GM18867 (cell line): Measurements from ENCODE around the gene MPDZ.
"Not testable (repeated sequence)": the region's sequence is repeated elsewhere in the genome, so short reads cannot be mapped to it uniquely, and the experiment has no call there.

Experiments
- ATAC-seq: cut with Tn5 transposase; IDR thresholded peaks from one replicate; pipeline ENCODE4 v1.9.1; 2021; ENCODE audit warnings: mild to moderate bottlenecking, moderate library complexity; ENCODE audit not compliant: unreplicated experiment

The MPDZ gene

DNA sequence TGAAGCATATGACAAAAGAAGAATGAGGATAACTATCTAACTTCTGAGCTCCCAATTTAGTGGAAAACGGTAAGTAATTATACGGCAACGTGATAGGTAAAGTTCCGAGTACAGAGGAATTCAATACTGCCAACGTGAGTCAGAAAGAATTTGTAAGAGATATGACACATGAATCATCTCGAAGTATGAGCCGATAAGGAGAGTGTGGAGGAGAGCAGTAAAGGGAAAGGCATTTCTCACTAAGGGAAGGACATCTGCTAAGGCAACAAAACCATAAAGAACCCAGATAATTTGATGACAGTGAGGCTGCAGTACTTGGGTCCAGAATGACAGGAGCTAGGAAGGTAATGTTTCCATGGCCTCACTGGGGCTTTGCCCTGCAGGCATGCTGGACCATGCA lies 11.0 kb downstream of the MPDZ start:
- no peak for ATAC-seq

DNA sequence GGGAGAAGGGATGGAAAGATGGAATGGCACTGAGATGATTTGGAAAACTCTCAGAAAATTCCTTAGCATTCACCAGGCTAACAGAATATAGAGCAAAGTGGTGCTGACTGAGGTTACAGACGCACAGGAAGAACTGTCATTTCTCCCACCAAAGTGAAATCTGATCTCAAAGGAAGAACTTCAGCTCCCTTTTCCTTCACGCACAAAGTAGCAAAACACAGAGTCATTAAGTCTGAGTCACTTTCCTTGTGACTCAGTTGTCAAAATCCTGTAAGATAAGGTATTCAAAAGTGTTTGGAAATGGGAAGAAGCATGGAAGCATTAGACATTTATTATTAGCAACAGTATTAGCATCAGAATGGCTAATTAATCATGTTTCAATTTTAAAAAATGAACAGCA lies 11.7 kb downstream of the MPDZ start:
- no peak for ATAC-seq

DNA sequence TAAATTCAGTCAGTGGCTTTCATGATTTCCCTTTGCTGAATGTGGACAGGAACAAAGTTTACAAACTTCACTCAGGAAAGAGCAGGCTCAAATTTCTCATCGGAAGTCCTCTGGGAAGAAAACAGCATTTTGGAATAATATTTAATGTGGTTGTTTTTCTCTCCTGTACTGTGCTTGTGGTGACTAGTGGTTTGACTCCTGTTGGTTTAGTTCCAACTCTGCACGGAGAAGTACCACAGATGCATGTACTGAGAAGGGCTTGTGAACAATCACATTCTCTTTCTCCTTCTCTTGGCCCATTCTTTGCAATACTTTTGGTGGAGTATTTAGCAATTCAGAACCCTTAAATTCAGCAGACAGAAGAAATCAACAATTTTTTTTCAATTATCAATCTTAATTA lies 13.3 kb downstream of the MPDZ start:
- no peak for ATAC-seq

DNA sequence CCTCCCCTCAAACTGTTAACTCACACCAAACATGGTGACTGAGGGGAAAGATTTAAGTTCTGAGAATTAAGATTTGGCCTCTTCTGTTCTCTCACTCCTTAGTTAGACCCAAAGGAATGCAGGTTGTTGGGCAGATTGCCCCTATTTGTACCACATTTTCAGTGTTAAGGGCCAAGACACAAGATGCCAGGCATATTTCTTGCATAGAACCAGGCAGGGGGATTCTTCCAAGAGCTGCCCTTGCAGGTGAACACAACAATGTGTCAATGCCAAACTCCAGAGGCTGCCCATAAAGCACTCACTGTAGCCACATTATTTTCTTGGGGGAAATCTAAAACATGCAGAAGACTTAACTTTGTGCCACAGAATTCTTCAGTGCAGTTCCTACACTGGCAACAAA lies 14.7 kb downstream of the MPDZ start:
- no peak for ATAC-seq

DNA sequence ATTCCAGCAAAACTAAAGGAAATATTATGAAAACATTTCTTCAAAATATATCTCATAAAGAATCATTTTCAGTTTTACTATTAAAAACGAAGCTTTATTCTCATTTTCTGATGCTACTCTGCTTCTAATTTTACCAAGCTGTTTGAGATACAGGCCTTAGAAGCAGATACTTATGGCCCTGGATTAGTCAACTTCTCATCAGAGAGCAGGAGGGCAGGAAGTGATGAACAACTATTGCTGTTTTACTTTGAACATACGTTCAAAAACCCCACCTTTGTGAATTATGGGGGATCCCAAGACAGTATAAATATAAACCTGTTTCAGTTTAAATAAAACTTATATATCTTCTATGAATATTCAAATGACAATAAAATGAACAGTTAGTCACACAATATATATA lies 16.0 kb downstream of the MPDZ start:
- ATAC-seq, result no peak

DNA sequence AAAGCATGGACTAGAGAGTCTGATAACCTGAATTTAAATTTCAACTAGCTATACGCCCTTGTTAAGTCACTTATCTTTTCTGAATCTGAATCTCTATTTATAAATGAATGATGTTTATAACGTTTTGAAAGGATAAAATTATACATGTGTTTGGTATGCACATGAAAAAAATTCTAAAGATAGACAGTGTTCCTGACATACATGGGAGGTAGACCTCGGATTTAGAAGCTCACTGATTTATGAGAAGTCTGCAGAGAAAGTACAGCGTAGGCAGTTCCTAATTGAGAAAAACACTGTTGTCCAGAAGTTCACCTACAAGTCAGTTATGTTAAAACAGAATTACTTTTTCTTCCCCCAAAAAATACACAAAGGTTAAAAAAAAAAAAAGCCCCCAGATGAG lies 26.6 kb downstream of the MPDZ start:
- no peak for ATAC-seq

DNA sequence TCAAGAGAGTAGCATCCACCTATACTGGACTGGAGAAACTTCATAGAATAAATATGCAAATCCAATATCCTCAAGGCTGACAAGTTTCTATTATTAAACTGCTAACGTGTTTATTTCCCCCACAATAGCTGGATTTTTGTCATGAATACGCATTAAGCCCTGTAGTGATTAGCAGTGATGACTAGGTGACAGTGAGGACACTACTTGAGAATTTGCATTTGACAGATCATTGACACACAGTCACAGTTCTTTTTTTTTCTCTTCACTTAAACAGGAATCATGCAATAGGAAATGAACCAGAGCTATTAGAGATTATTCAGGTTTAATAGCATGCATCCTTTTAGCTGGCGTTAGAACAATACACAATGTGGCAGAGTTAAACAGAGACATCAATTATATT lies 35.3 kb downstream of the MPDZ start:
- no peak for ATAC-seq

DNA sequence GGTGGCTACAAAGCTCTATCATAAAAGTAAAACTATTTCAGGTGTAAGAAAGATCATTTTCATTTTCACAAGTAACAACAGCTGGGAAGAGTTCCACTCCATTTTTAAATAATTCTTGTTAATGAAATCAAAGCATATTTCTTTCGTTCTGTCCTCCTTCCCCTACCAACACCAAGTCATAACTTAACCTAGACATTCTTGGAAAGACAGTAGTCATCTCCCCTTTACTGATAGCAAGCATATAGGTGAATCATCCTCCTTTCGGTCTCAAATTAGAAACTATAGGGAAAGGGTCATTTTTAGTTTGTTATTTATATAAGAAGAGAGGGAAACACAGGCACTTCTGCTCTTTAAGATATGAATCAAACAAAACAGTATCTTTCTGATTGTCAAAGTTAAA lies 38.2 kb downstream of the MPDZ start:
- ATAC-seq, result no peak

DNA sequence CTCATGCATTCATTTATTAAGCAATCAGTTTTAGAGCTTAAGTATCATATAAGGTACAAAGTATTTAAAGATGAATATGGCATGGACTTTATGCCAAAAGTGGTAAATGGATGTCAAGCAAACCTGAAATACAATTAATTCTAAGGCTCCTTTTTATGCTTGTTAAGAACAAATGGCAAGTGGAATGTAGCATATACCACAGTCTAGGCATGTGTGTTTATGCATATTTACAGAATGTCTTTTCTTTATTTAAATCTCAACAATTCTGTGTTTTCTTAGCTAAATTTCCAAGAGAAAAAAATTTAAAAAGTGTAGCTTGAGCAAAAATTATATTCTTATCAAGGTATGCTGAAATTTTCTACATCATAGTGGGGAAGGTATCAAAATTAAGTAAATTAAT lies 39.8 kb downstream of the MPDZ start:
- ATAC-seq, result no peak

DNA sequence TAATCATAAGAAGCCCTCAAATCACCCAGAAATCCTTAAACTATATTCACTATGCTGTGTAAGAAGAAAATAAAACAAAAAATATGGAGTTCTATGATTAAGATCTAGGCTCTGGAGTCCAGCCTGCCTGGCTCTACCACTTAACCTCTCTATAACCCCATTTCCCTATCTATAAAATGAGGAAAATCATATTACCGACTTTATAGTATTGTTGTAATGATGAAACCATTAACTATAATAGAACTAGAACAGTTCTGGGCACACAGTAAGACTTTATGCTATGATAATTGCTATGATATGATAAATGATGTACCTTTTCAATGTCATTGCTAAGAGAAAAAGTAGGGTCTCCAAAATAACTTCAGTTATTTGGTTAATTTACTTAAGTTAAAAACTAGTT lies 40.3 kb downstream of the MPDZ start:
- ATAC-seq, result no peak

DNA sequence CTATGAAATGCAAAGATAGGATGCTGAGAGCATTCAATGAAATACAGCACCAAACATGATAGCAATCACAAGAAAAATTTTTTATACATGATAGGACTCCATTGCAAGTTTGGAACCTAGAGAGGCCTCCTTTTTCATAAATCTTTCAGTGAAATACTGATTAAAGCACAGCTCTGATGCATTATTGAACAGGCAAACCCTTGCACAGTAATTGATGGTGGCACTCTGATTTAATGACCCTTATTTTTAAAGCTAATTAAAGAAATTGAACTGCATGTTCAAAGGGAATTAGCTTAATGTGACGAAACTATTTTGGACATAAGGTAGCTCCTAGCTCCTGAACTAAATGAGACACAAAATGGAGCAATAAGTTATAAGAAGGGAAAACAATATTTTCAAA lies 44.6 kb downstream of the MPDZ start:
- ATAC-seq, result no peak

DNA sequence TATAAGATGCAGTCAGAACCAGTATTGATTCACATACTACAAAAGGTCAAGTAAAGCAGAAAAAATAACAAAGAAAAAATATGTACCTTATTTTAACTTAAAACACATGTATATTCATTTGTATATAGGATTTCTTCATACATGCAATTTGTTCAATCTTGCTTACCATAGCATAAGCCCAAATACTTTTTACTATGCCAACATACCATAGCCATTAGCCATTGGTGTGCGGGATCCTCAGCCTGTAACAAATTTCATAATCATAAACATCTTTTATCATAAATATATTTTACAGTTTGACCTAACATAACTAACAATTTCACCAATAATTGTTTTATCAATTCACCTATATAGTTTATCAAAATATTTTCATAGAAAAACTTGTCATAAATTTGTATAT lies 51.1 kb downstream of the MPDZ start:
- ATAC-seq, result no peak

DNA sequence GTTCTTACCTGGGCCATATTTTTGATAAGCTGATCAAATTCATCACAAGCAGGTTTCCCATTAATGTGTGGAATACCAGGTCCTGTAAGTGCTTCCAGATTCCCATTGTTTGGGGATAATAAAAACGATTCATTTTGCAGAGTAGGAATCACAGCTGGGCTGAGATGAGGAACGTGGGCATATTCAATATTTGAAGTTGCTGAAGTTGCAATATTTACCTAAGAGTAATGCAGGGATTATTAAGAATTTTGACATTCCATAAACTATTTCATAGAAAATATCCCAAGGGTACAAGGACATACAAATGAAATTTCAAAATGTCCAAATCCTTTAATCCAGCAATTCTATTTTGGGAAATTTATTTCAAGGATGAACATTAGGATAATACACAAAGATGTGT lies 55.1 kb downstream of the MPDZ start:
- ATAC-seq, result no peak

DNA sequence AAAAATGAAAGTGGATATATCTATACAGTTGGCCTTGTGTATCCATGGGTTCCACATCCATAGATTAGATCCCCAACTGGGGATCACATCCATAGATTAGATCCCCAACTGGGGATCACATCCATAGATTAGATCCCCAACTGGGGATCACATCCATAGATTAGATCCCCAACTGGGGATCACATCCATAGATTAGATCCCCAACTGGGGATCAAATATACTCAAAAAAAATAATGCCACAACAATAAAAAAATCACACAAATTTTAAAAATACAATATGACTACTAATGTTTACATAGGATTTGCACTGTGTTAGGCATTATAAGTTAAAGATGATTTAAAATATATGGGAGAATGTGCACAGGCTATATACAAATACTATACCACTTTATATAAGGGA lies 56.8 kb downstream of the MPDZ start:
- ATAC-seq, result not testable (repeated sequence)

DNA sequence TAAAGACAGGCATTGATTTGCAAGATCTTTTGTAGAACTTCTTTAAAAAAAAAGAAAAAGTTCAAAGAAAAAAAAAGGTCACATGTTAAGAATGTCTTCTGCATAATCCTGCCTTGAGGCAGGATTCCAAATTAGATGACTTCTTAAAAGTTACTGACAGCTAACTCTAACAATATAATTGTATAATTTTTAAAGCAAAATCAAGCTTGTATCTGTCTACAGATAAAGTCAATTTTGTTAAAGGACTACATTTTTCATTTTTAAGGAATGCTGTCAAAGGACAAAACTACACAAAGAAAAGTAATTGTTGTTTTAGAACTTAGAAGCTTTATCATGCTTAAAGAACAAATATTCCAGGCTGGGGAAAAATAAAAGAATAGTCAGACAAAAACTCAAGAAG lies 57.8 kb downstream of the MPDZ start:
- no peak for ATAC-seq

DNA sequence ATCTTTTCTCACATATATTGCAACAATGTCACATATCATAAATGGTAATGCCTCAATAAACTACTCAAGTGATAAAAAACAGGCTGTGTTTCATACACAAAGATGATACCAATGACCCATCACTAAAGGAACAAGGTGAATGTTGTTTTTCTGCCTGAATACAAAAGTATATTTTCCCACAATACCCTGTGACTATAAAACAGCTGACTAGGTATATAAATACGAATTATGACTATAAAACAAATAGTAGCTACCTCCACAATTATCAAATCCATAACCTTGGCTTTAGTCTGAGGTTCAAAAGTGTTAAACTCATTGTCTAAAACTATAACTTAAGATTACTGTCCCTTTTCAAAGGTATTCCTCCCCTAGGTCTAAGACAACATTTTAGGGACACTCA lies 58.7 kb downstream of the MPDZ start:
- ATAC-seq, result no peak

DNA sequence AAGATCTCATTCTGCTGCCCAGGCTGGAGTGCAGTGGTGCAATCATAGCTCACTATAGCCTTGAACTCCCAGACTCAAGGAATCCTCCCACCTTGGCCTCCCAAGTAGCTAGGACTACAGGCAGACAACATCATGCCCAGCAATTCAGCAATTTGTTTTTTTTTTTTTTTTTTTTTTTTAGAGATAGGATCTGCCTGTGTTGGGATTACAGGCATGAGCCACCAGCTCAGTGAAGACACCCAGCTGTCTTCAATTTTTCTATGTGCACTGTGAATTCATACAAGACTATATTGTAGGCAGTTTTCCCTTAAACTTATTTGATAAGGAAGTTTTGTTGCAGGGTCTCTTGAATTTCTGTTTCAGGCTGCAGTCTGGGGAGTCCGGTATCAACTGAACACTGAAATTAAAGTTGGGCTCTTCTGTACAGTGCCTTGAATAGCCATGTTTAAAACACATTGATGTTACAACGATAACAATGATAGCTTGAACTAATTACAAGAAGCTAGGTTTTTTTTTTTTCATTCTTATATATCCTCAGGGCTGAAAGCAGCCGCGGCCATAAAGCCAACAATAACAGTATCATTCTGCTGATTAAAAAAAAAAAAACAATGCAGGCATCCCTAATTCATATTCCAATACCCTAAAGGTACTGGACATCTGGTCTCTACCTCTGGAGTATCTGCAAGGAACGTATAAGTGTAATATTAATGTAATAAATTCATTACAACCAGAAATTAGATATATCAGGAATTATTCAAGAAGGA lies 63.5 kb downstream of the MPDZ start:
- ATAC-seq, result no peak

DNA sequence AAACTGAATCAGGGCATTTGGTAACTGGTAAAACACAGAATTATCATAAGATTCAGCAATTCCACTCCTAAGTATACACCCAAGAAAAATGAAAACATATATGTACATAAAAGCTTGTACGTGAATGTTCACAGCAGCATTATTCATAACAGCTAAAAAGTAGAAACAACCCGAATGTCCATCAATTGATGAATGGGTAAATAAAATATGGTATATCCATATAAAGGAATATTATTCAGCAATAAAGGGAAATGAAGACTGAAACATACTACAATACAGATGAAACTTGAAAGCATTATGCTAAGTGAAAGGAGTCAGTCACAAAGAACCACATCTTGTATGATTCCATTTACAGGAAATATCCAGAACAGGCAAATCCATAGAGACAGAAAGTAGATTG lies 65.5 kb downstream of the MPDZ start:
- no peak for ATAC-seq

DNA sequence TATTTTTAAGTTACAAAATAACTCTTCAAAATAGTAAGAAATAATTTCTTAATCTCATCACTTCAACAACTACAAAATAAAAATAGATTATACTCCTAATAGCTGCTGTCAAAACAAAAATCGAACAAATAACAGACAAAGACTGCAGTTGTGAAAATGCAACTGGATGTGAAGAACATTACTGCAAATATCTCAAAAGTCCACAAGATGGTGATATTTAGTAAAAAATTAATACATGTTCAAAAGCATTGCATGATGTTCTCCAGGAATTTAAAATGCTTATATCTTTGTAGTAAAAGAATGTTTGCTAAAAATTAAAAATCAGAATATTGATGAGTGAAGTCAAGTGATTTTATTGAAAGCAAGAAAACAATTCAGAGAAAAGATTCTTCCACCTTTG lies 66.2 kb downstream of the MPDZ start:
- ATAC-seq, result no peak

DNA sequence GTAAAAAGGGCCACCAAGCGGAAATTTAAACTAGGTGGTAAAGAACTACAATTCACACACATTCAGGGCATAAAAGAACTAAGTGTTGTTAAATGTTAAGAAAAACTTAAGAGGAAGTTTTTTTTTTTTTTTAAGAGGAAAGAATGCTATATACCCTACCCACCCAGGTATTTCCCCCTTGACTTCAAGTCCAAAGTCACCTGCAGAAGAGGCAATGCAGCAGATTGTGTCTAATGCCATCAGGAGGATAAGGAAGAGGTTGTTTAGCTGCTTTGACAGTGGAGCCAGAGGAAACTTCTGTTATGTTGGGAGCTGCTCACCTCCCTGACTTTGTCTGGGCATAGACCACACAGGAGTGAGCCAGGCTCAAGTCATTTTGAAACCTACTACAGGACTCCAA lies 69.2 kb downstream of the MPDZ start:
- ATAC-seq, result no peak

DNA sequence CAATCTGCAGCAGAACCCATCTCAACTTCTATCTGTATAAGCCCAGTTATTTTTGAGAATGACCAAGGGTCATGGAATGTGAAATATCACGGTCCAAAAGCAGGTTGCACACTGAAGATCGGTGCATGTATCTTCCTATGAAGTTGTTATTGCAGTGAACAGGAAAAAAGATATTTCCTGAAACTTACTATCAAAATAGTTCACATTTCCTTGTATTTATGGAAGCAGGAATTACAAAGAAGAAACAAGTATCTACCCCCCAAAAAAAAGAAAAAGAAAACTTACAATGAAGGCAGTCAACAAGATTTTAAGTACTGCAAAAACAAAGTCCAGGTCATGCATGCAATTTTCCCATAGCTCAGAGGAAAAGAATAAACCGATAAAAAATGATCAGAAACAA lies 70.0 kb downstream of the MPDZ start:
- ATAC-seq, result no peak

DNA sequence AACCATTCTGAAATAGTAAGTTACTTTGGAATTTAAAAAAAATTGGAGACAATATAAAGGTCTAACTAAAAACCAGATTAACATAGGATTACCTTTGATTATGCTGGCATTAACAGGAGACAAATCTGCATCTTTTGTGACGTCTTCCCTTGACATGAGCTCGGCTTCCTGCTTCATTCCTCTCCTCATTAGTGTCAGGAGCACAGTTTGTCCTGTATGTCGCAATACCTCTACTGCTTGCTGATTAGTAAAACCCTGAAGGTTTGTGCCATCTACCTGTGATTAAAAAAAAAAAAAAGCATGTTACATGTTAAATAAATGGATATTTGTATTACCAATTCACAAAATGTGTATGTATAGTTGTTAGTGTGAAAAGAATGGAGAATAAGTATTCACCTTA lies 73.7 kb downstream of the MPDZ start:
- ATAC-seq, result no peak

DNA sequence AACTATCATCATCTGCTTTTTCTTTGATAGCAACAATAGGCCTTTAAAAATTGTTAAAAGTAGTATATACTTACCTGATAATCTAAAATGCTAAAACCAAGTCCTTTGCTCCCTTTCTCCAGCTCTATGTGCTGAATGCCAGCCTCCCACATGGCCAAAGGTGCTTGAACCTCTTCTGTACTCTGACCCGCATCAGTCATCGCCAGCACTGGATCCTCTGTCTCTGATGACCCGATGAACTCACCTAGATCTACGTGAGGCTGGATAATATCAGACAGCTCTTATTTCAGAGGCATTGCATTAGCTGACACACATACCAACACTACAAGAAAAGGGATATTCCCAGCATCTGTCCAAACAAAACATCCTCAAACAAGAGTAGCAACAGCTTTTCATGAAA lies 89.5 kb downstream of the MPDZ start:
- no peak for ATAC-seq
